ENCODE results near the gene LMNTD2.

The LMNTD2 gene

DNA sequence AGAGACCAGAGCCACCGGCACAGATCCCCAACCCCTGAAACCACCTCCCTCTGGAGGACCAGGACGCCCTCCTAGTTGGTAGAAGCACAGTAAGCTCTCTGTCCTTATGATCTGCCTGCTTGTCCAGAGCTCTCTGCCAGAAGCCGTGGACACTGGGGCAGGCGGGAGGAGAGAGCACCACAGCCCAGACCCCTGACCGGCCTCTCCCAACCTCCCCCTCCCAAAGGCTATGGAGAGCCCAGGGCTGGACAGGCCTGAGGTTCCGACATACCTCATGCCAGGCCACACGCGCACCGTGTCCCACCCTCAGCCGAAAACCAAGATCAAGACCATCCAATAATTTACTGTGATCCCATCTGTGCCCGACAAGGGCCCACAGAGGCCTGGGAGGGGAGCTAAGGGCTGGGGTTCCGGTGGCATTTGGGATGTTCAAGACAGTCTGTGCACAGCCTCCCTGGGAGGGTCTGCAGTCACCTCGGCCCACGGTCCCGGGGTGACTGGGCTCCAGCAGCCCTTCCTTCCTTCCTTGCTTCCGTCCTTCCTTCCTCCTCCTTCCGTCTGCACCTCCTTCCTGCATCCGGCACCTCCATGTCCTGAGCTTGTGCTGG lies 28.5 kb downstream of the LMNTD2 start:
- TF ChIP-seq, protein P1, sequence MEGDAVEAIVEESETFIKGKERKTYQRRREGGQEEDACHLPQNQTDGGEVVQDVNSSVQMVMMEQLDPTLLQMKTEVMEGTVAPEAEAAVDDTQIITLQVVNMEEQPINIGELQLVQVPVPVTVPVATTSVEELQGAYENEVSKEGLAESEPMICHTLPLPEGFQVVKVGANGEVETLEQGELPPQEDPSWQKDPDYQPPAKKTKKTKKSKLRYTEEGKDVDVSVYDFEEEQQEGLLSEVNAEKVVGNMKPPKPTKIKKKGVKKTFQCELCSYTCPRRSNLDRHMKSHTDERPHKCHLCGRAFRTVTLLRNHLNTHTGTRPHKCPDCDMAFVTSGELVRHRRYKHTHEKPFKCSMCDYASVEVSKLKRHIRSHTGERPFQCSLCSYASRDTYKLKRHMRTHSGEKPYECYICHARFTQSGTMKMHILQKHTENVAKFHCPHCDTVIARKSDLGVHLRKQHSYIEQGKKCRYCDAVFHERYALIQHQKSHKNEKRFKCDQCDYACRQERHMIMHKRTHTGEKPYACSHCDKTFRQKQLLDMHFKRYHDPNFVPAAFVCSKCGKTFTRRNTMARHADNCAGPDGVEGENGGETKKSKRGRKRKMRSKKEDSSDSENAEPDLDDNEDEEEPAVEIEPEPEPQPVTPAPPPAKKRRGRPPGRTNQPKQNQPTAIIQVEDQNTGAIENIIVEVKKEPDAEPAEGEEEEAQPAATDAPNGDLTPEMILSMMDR (IDR thresholded peaks at IDR 0.05; ENCODE audit: insufficient read depth, low read depth, low read length, missing control alignments), result no peak
- no peak for DNase-seq (ENCODE audit: low read depth)
- no peak overlapping the region for H3K4me3 ChIP-seq (ENCODE audit: low read depth, low read length)

DNA sequence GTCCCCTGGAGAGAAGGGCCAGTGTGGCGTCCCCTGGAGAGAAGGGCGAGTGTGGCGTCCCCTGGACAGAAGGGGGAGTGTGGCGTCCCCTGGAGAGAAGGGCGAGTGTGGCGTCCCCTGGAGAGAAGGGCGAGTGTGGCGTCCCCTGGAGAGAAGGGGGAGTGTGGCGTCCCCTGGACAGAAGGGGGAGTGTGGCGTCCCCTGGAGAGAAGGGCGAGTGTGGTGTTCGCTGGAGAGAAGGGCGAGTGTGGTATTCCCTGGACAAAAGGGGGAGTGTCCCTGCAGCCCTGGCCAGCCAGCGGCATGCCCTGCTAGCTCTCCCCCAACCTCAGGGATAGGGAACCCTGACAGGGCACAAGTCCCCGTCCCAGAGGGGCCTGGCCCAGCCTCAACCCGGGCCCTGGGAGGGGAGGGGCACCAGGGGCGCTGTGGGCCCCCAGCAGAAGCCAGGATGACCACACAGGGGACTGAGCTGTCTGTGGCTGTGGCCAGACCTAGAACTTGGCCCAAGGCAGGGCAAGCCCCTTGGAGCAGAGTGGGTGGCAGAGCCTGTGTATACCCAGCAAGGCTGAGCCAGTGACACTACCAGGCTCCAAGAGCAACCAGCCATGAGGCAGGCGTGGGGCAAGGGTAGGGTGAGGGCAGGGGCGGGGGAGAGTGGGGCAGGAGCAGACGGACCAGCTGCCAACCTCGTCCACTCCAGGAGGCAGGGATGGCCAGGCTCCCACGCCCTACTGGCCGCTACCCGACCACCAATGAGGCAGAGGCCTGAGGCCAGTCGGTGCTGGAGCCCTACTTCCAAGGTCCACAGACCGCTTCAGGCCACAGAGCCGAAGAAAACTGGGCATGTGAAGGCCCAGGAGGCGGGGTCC lies 29.3 kb downstream of the LMNTD2 start:
- DNase-seq (ENCODE audit: low read depth), result no peak
- H3K4me3 ChIP-seq (ENCODE audit: low read depth, low read length), result no peak overlapping the region
- TF ChIP-seq, protein P1 (IDR thresholded peaks at IDR 0.05; ENCODE audit: insufficient read depth, low read depth, low read length, missing control alignments), result no peak

DNA sequence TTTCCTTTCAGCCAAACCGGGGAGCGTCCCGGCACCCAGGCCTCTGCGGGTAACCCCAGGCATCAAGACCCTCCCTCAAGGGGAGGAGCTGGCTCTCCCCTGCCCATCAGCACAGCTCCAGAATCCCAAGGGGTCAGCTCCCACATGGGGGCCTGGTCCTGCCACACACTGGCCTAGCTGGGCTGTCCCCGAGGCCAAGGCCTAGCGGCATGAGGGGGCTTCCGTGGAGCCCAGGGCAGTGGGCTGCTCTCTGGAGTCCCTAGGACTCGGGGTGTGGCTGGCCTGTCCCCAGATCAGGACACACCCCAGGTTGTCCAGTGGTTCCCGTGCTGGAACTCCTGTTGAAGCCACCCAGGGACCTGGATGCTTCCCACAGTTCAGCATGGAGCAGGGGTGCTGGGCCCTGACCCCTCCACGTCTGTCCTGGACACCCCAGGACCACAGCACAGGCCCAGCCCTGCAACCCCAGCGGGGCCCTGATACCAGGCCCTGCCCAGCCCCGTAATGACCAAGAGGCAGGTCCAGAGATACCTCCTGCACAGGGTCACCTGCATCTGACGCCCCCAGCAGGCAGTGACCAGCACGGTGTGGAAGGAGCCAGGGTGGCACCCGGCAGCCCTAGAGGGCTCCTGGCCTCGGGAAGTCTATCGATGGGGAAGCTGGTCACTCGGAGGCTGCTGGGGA lies 30.7 kb downstream of the LMNTD2 start:
- TF ChIP-seq, protein P1 (IDR thresholded peaks at IDR 0.05; ENCODE audit: insufficient read depth, low read depth, low read length, missing control alignments), result no peak
- H3K4me3 ChIP-seq (ENCODE audit: low read depth, low read length), result no peak overlapping the region
- no peak for DNase-seq (ENCODE audit: low read depth)

DNA sequence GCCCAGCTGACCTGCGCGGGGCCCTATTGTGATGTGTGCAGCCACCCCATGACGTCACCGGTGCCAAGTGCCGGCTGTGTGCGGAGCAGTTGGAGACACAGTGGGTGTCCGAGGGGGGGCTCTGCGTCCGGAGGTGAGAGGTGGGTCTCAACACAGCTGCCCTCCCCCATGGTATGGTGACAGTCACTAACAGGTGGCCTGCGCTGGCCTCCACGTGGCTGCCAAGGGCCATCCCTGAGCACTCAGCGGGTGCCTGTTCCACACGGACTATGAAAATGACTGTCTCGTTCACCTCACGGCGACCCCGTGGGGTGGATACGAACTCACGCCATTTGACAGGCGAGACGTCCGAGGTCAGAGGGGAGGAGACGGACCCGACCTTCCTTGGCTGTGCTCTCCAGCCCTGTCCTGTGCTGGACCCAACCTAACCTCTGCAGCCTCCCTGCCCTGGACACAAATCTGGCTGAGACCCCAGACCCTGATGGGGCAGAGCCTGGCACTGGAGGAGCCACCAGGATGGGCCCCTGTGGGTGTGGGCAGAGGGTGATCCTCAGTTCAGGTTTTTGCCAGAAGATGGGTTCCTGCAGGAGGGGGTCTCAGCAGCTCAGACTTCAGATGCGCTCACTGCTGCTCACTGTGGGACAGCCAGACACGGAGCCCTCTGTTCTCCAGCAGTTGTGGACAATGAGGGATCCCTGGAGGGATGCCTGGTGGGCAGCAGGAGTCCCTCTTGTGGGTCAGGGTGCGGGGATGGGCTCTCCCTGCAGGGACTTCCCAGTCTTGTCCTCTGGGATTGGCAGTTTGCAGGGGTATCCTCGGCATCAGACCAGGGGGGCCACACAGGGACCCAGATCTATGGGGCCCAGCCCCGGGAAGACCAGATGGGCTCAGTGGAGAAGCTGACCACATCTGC lies 31.5 kb downstream of the LMNTD2 start:
- no peak for DNase-seq (ENCODE audit: low read depth)
- TF ChIP-seq, protein P1 (IDR thresholded peaks at IDR 0.05; ENCODE audit: insufficient read depth, low read depth, low read length, missing control alignments), result no peak

DNA sequence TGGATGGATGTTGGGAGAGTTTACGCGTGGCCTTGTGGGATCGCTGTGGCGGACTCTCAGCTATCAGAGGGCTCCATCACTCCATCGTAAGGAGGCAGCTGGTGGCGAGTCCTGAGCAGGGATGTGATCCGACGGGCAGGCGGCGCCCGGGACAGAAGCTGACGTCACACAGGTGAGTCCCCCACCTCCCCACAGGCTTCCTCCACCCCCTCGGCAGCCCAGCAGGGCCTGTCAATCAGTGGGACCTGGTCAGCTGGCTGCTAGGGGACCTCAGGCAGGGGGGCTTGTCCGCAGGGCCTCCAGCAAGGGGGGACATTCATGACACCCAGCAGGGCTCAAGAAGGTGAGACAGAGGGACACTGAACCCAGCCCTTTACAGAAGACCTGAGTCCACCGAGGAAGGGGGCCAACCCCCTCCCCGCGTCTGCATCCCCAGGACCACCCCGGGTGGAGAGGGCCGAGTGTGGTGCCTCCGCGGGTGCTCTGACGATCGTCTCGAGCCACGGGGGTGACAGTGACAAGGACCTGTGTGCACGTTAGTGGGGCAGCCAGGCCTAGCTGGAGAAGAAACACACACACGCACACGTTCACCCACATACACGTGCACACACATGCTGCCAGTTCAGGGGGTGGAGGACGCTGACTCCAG lies 32.2 kb downstream of the LMNTD2 start:
- DNase-seq (ENCODE audit: low read depth), result no peak
- TF ChIP-seq, protein P1 (IDR thresholded peaks at IDR 0.05; ENCODE audit: insufficient read depth, low read depth, low read length, missing control alignments), result no peak
- H3K4me3 ChIP-seq (ENCODE audit: low read depth, low read length), result no peak overlapping the region

More for the DNA sequence above, 31.5 kb downstream of the LMNTD2 start:
- H3K4me3 ChIP-seq (ENCODE audit: low read depth, low read length), result no peak overlapping the region

DNA sequence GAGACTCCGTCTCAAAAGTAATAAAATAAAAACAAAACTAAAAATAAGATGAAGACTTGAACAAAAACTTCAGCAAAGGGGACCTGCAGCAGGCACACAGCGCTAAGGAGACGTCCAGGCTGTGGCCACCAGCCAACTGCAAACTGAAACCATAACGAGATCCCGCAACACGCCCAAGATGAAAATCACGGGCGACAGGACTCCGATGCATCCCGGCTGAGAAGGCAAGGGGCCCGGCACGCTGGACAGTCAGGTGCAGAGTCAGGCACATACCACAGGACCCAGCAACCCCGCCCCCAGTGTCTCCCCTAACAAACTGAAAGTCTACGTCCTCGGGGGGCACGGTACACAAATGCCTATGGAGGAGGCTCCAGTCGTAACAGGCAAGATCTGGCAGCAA lies 34.3 kb downstream of the LMNTD2 start:
- DNase-seq (ENCODE audit: low read depth), result no peak

More for the DNA sequence above, 34.3 kb downstream of the LMNTD2 start:
- H3K4me3 ChIP-seq (ENCODE audit: low read depth, low read length), result no peak overlapping the region
- TF ChIP-seq, protein P1 (IDR thresholded peaks at IDR 0.05; ENCODE audit: insufficient read depth, low read depth, low read length, missing control alignments), result no peak
